ENCODE results near the gene SORBS2. TPM values are rescaled to one million over a fixed set of nuclear protein-coding genes. Genes with fewer than 3 reads are reported as not detected.

Gene SORBS2
- total and polyA plus RNA-seq, 9 donors = 17.4 to 204 (median 32.7) TPM

- intact Hi-C loops (cut with DNase I) = loop anchor here in 2 of 4 donors (5.0 kb wide), 2 partner anchors 127 to 132 kb away; partner anchors contain the start of gene CCDC110 (in 1 of the 2)
- no peak overlapping the region for H3K27ac ChIP-seq
Measured at GRCh38 chr4:185598846-185599552, 213.0 kb downstream of the SORBS2 start.

GRCh38 chr4:185597532-185598188 lies 214.3 kb downstream of the SORBS2 start:
- TF ChIP-seq CTCF (IDR thresholded peaks at IDR 0.05) (peak; percentile 95 to 100 (median 97)), EP300 (IDR thresholded peaks at IDR 0.05) (no peak), POLR2A (IDR thresholded peaks at IDR 0.05) (no peak)
- DNase-seq = peak; percentile 71 to 86 (median 85)
- no peak overlapping the region for H3K27ac ChIP-seq
- H3K36me3 ChIP-seq = no peaks in the 10 kb centered on the region
- H3K4me3 ChIP-seq = no peak overlapping the region
- no peaks in the 10 kb centered on the region for H3K4me1 ChIP-seq (ENCODE audit: insufficient read depth)
- H3K27me3 ChIP-seq = no peaks in the 10 kb centered on the region
- no peaks in the 10 kb centered on the region for H3K9me3 ChIP-seq
- intact Hi-C loops (cut with DNase I) = loop anchor here in 3 of 4 donors (1.0 to 5.0 kb wide), 3 partner anchors 125 to 130 kb away; partner anchors contain the start of gene CCDC110 (in 2 of the 3)
- 30 to 31% (median 31%) methylated on average over 9 of the region's 9 CpGs for WGBS, 3 donors

More at GRCh38 chr4:185598846-185599552, 213.0 kb downstream of the SORBS2 start:
- Histone ChIP-seq H3K36me3 (no peaks in the 10 kb centered on the region), H3K27me3 (no peaks in the 10 kb centered on the region), H3K4me1 (ENCODE audit: insufficient read depth) (no peaks in the 10 kb centered on the region), H3K4me3 (no peak overlapping the region), H3K9me3 (no peaks in the 10 kb centered on the region)
- 21 to 35% (median 29%) methylated on average over 7 of the region's 7 CpGs for WGBS, 3 donors
- DNase-seq = no peak
- TF ChIP-seq POLR2A (IDR thresholded peaks at IDR 0.05) (no peak), EP300 (IDR thresholded peaks at IDR 0.05) (no peak), CTCF (IDR thresholded peaks at IDR 0.05) (no peak)

- no peak for DNase-seq
- WGBS, 3 donors = 49 to 55% (median 55%) methylated on average over 9 of the region's 9 CpGs
- Histone ChIP-seq H3K27ac (peak overlapping the region in 1 of 2 donors; percentile 31), H3K9me3 (no peaks in the 10 kb centered on the region), H3K4me1 (ENCODE audit: insufficient read depth) (peaks cover 4% of the 10 kb centered on the region), H3K4me3 (no peak overlapping the region), H3K36me3 (no peaks in the 10 kb centered on the region), H3K27me3 (no peaks in the 10 kb centered on the region)
- intact Hi-C loops (cut with DNase I) = loop anchor here in 1 of 4 donors (5.0 kb wide), 1 partner anchor 121 kb away; the partner anchor contains the start of gene CCDC110
- TF ChIP-seq EP300 (IDR thresholded peaks at IDR 0.05) = no peak
- no peak for TF ChIP-seq CTCF (IDR thresholded peaks at IDR 0.05)
Measured at GRCh38 chr4:185592845-185593488, 219.0 kb downstream of the SORBS2 start.

GRCh38 chr4:185592438-185592837 lies 219.6 kb downstream of the SORBS2 start:
- Histone ChIP-seq H3K27ac (peak overlapping the region in 1 of 2 donors; percentile 31), H3K27me3 (no peaks in the 10 kb centered on the region), H3K4me1 (ENCODE audit: insufficient read depth) (peaks cover 4% of the 10 kb centered on the region), H3K9me3 (no peaks in the 10 kb centered on the region), H3K4me3 (no peak overlapping the region), H3K36me3 (no peaks in the 10 kb centered on the region)
- no peak for DNase-seq
- WGBS, 3 donors = 69 to 78% (median 70%) methylated on average over 4 of the region's 4 CpGs
- intact Hi-C loops (cut with DNase I) = loop anchor here in 1 of 4 donors (5.0 kb wide), 1 partner anchor 120 kb away; the partner anchor contains the start of gene CCDC110
- no peak for TF ChIP-seq EP300 (IDR thresholded peaks at IDR 0.05)
- no peak for TF ChIP-seq CTCF (IDR thresholded peaks at IDR 0.05)
